HEK293 (cell line): ENCODE results near the gene KIFC1.

Source experiments
- CTCF ChIP-seq: fragments of 450-650 bp; formaldehyde crosslinking; IDR thresholded peaks from 2 replicates; pipeline ENCODE4 v1.5.1; 2016; ENCODE audit warnings: missing biosample characterization, missing genetic modification characterization
- GLI4 ChIP-seq: fragments of 450-650 bp; formaldehyde crosslinking; IDR thresholded peaks from 2 replicates; pipeline ENCODE4 v1.5.1; 2016; ENCODE audit warnings: missing biosample characterization, missing genetic modification characterization
- HOXA7 ChIP-seq: sonication (generic); formaldehyde crosslinking; IDR thresholded peaks from 2 replicates; pipeline ENCODE4 v1.8.1; 2022; ENCODE audit warnings: missing genetic modification reagents, borderline replicate concordance
- MEIS1 ChIP-seq: sonication (generic); formaldehyde crosslinking; IDR thresholded peaks from 2 replicates; pipeline ENCODE4 v1.8.1; 2022; ENCODE audit warnings: missing genetic modification reagents, mild to moderate bottlenecking, borderline replicate concordance
- MYNN ChIP-seq: fragments of 450-650 bp; formaldehyde crosslinking; IDR thresholded peaks from 2 replicates; pipeline ENCODE4 v1.5.1; 2016; ENCODE audit warnings: missing biosample characterization, missing genetic modification characterization, borderline replicate concordance
- PRDM1 ChIP-seq: fragments of 450-650 bp; formaldehyde crosslinking; IDR thresholded peaks from 2 replicates; pipeline ENCODE4; 2016; ENCODE audit warnings: missing biosample characterization, missing genetic modification characterization
- REST ChIP-seq: fragments of 450-650 bp; formaldehyde crosslinking; IDR thresholded peaks from 2 replicates; pipeline ENCODE4 v1.5.1; 2016; ENCODE audit warnings: missing biosample characterization, missing genetic modification characterization
- TCF7L2 ChIP-seq: IDR thresholded peaks from 2 replicates; pipeline ENCODE4 v1.6.1; 2011; ENCODE audit warnings: low read depth, mild to moderate bottlenecking, inconsistent platforms, low read length, moderate library complexity, borderline replicate concordance
- WT1 ChIP-seq: fragments of 450-650 bp; formaldehyde crosslinking; IDR thresholded peaks from 2 replicates; pipeline ENCODE4 v1.5.1; 2016; ENCODE audit warnings: missing biosample characterization, missing genetic modification characterization
- ZBTB11 ChIP-seq: fragments of 450-650 bp; formaldehyde crosslinking; conservative IDR thresholded peaks from 2 replicates; pipeline ENCODE4 v1.5.1; 2016; ENCODE audit warnings: low read depth, missing biosample characterization, missing genetic modification characterization
- ZBTB20 ChIP-seq: fragments of 450-650 bp; formaldehyde crosslinking; IDR thresholded peaks from 2 replicates; pipeline ENCODE4 v1.5.1; 2016; ENCODE audit warnings: missing biosample characterization, missing genetic modification characterization
- ZNF169 ChIP-seq: fragments of 450-650 bp; formaldehyde crosslinking; IDR thresholded peaks from 2 replicates; pipeline ENCODE4 v1.5.1; 2016; ENCODE audit warnings: missing biosample characterization, missing genetic modification characterization
- ZNF248 ChIP-seq: fragments of 450-650 bp; formaldehyde crosslinking; IDR thresholded peaks from 2 replicates; pipeline ENCODE4 v1.5.1; 2017; ENCODE audit warnings: missing biosample characterization, missing genetic modification characterization
- ZNF398 ChIP-seq: fragments of 450-650 bp; formaldehyde crosslinking; IDR thresholded peaks from 2 replicates; pipeline ENCODE4 v1.5.1; 2017; ENCODE audit warnings: missing biosample characterization, missing genetic modification characterization

- TF ChIP-seq ZNF169 (tag by site-specific recombination) (no peak), CTCF (no peak), WT1 (tag by site-specific recombination) (peak; percentile 36; the same call in 1 of the 2 replicates), PRDM1 (no peak), TCF7L2 (no peak), MYNN (tag by site-specific recombination) (no peak), ZNF398 (tag by site-specific recombination) (peak; percentile 87), ZBTB20 (no peak), REST (tag by site-specific recombination) (no peak), MEIS1 (CRISPR knock-in tag) (no peak), GLI4 (tag by site-specific recombination) (no peak), ZNF248 (no peak), ZBTB11 (no peak), HOXA7 (CRISPR knock-in tag) (no peak)
Observed at GRCh38 chr6:33410711-33411631, 19.3 kb downstream of the KIFC1 start, which contains the start of gene PHF1.
